Measurements from ENCODE around the gene CDC42BPB. TPM values are rescaled to one million over a fixed set of nuclear protein-coding genes. Genes with fewer than 3 reads are reported as not detected.

The CDC42BPB gene
- total and polyA plus RNA-seq, 2 donors (not counting 1 experiment from before 2014, with no cell fraction given): 44.8 to 98.3 TPM

DNA sequence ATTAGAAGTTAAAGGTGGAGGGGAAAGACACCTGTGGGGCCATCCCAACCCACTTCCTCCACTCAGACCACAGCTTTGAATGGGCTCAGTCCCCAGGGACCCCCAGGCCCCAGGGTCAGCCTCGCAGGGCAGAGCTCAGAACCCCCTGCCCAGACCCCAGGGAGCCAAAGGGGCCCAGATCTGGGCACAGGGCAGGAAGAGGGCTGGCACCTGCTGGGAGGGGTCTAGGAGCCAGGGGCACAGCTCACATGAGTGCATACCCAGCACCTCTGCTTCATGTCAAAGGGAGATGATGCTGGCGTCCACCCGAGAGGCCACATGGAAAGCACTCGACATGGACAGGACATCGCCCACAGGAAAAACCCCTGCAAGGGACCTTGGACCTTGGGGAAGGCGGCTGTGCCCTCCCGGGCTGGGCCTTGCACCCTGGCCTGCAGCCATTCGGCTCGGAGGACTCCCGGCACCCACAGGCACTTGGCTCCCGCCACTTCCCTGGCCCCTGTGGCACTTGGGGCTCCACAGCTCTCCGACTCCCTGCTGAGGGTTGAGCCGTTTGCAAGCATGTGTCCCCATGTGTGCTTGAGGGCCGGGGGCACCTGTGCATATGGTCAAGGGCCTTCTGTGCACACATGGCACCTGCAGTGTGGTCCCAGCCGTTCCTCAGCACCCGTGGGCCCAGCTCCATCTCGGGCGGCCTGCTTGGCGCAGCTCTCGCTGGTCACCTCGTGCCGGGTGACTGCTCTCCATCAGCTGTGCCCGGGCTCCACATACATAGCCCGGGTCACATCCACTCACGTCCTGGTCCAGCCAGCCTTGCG is 142.7 kb downstream of the CDC42BPB start:
- Histone ChIP-seq H4K20me1 (ENCODE audit: control insufficient read depth, extremely low read depth, insufficient read depth, low read length) (no peaks in the 10 kb centered on the region), H3K27ac (ENCODE audit: insufficient read depth, low read length) (no peak overlapping the region), H3K4me2 (ENCODE audit: extremely low read depth, insufficient read depth, low read length) (no peak overlapping the region), H3K27me3 (ENCODE audit: control insufficient read depth, insufficient read depth, low read length) (no peaks in the 10 kb centered on the region), H3K9me3 (ENCODE audit: control insufficient read depth, insufficient read depth, low read depth, low read length) (no peaks in the 10 kb centered on the region), H3K79me2 (ENCODE audit: control insufficient read depth, insufficient read depth, low read length) (no peaks in the 10 kb centered on the region), H3K9ac (ENCODE audit: insufficient read depth, low read length) (no peak overlapping the region), H3K4me1 (ENCODE audit: control insufficient read depth, extremely low read depth, insufficient read depth, low read length) (no peaks in the 10 kb centered on the region), H3K36me3 (ENCODE audit: control insufficient read depth, insufficient read depth, low read length) (no peaks in the 10 kb centered on the region), H3K4me3 (replicated peaks in 1 of 4; ENCODE audit: control extremely low read depth in 1 of 4, insufficient read depth in 1 of 4, low read depth in 3 of 4, low read length in 4 of 4) (no peak overlapping the region), H2AFZ (ENCODE audit: low read length) (no peak overlapping the region)
- no peak for DNase-seq (ENCODE audit: low read depth in 2 of 2)
- no peak for TF ChIP-seq EZH2 (IDR thresholded peaks at IDR 0.05; ENCODE audit: low read length, missing control alignments)
- TF ChIP-seq, protein P1, sequence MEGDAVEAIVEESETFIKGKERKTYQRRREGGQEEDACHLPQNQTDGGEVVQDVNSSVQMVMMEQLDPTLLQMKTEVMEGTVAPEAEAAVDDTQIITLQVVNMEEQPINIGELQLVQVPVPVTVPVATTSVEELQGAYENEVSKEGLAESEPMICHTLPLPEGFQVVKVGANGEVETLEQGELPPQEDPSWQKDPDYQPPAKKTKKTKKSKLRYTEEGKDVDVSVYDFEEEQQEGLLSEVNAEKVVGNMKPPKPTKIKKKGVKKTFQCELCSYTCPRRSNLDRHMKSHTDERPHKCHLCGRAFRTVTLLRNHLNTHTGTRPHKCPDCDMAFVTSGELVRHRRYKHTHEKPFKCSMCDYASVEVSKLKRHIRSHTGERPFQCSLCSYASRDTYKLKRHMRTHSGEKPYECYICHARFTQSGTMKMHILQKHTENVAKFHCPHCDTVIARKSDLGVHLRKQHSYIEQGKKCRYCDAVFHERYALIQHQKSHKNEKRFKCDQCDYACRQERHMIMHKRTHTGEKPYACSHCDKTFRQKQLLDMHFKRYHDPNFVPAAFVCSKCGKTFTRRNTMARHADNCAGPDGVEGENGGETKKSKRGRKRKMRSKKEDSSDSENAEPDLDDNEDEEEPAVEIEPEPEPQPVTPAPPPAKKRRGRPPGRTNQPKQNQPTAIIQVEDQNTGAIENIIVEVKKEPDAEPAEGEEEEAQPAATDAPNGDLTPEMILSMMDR (conservative IDR thresholded peaks at IDR 0.05 in 1 of 2, IDR thresholded peaks at IDR 0.05 in 1 of 2; ENCODE audit: low read depth in 1 of 2, low read length in 2 of 2): no peak

DNA sequence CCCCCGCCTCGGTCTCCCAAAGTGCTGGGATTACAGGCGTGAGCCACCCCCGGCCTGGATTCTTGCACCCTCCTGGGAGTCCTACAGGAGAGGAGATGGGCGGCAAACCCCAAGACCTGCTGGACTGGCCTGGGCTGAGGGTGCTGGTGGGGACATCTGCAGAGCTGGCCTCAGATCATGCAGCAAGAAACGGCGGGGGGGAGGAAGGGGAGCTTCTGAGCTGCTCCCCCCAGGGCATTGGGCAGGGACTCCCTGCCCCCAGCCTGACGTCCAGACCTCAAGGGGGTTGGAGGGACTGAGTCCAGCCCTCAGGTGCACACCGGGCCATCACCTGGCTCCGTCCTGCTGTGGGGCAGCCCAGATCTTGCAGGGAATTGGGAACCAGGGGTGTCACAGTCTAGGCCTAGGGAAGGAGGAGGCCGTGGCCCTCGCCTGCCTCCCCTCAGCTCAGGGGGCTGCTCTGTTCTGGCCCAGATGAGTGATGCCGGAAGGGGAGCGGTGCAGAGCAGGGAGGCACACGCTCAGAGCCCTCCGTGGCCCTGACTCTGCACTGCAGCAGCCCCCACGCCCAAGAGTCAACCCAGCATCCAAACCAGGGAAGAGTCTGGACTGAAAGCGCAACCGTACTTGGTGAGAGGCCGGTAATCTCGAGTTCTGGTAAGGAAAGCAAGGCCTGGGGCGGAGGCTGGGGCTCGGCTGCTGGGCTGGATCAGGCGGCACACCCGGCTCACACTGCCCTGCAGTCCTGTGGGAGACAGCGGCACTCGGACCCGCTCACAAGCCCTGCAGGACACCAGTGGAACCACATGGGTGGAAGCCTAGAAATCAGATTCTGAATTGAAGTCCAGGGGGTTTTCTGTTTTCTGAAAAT is 143.8 kb downstream of the CDC42BPB start:
- H3K27me3 ChIP-seq (ENCODE audit: control insufficient read depth, insufficient read depth, low read length): no peaks in the 10 kb centered on the region
- H3K4me1 ChIP-seq (ENCODE audit: control insufficient read depth, extremely low read depth, insufficient read depth, low read length): no peaks in the 10 kb centered on the region
- H3K27ac ChIP-seq (ENCODE audit: insufficient read depth, low read length): no peak overlapping the region
- H3K36me3 ChIP-seq (ENCODE audit: control insufficient read depth, insufficient read depth, low read length): no peaks in the 10 kb centered on the region
- no peak overlapping the region for H3K4me3 ChIP-seq (replicated peaks in 1 of 4; ENCODE audit: control extremely low read depth in 1 of 4, insufficient read depth in 1 of 4, low read depth in 3 of 4, low read length in 4 of 4)
- H2AFZ ChIP-seq (ENCODE audit: low read length): no peak overlapping the region
- TF ChIP-seq, protein P1 (conservative IDR thresholded peaks at IDR 0.05 in 1 of 2, IDR thresholded peaks at IDR 0.05 in 1 of 2; ENCODE audit: low read depth in 1 of 2, low read length in 2 of 2): no peak
- no peak for TF ChIP-seq EZH2 (IDR thresholded peaks at IDR 0.05; ENCODE audit: low read length, missing control alignments)
- H3K79me2 ChIP-seq (ENCODE audit: control insufficient read depth, insufficient read depth, low read length): no peaks in the 10 kb centered on the region
- H3K9ac ChIP-seq (ENCODE audit: insufficient read depth, low read length): no peak overlapping the region
- no peaks in the 10 kb centered on the region for H4K20me1 ChIP-seq (ENCODE audit: control insufficient read depth, extremely low read depth, insufficient read depth, low read length)
- H3K9me3 ChIP-seq (ENCODE audit: control insufficient read depth, insufficient read depth, low read depth, low read length): no peaks in the 10 kb centered on the region
- no peak for DNase-seq (ENCODE audit: low read depth in 2 of 2)
- no peak overlapping the region for H3K4me2 ChIP-seq (ENCODE audit: extremely low read depth, insufficient read depth, low read length)

Measured in fibroblast of lung (primary cell).